Right lobe of liver (tissue), 6 donors: Measurements from ENCODE around the gene C2orf49. TPM values are rescaled to one million over a fixed set of nuclear protein-coding genes. Genes with fewer than 3 reads are reported as not detected.

Experiments used
- ATAC-seq, 4 donors: fragments of 200-7000 bp; cut with Tn5 transposase; one replicate each; pipeline ENCODE4 v1.9.1; 2020; ENCODE audit warnings: mild to moderate bottlenecking in 4 of 4, moderate library complexity in 4 of 4
- DNase-seq, 3 donors: peaks; one replicate each; pipeline ENCODE4 v3.0.0-alpha.2; 2020
- H3K27ac ChIP-seq, 3 donors: fragments of 200-600 bp; one replicate each; pipeline ENCODE4 v1.8.0; 2022
- H3K27me3 ChIP-seq, 2 donors: fragments of 200-600 bp; one replicate each; pipeline ENCODE4 v1.8.0; 2022
- H3K36me3 ChIP-seq, 4 donors: fragments of 200-600 bp; sonication (generic) in 1 of 4; one replicate each; pipeline versions ENCODE4 v1.5.1 to v1.8.0; 2017 to 2022; ENCODE audit warnings: control low read depth in 1 of 4
- H3K4me1 ChIP-seq, 4 donors: fragments of 200-600 bp; sonication (generic) in 1 of 4; one replicate each; pipeline versions ENCODE4 v1.5.1 to v1.8.0; 2017 to 2022; ENCODE audit warnings: control low read depth in 1 of 4
- H3K4me3 ChIP-seq, 3 donors: fragments of 200-600 bp; one replicate each; pipeline ENCODE4 v1.8.0; 2022
- H3K9me3 ChIP-seq, 4 donors: fragments of 200-600 bp; sonication (generic) in 1 of 4; one replicate each; pipeline versions ENCODE4 v1.5.1 to v1.8.0; 2017 to 2022; ENCODE audit warnings: control low read depth in 1 of 4
- POLR2A ChIP-seq: fragments of 450-650 bp; IDR thresholded peaks from one replicate; pipeline ENCODE4 v1.6.1; 2017; ENCODE audit warnings: antibody characterized with exemption, mild to moderate bottlenecking
- WGBS: methylation state at CpG from one replicate; pipeline ENCODE4 v1.1.6; 2018; ENCODE audit warnings: low coverage, low lambda C conversion rate; ENCODE audit not compliant: insufficient coverage; ENCODE audit errors: missing lambda C conversion rate; 5-methylcytosine and 5-hydroxymethylcytosine counted together
- intact Hi-C, 2 donors: fragments of 100-400 bp; cut with DNase I; formaldehyde crosslinking; loops; one replicate each; pipeline versions ENCODE4 v1.11.2 to v1.14.1; 2022
- total RNA-seq, 6 experiments: library from RNA; depleted of rRNA in 2 of 6; stranded (reverse); fragments of >200 nt in 2 of 6; fragmentation: NEBNext Ultra II Directional in 3 of 6; extraction: Animal tissue kit (Norgen Biotek cat#: 25700) in 3 of 6; gene quantifications; one replicate each; pipeline versions ENCODE4 v1.1.0 to v1.2.4, GENCODE V29; 2016 to 2023
- TF ChIP-seq, protein P1 (sequence below), 4 donors: fragments of 200-600 bp in 3 of 4; fragments of 450-650 bp in 1 of 4; IDR thresholded peaks; one replicate each; pipeline versions ENCODE4 v1.5.1 to v1.8.0; 2016 to 2022; ENCODE audit warnings: antibody characterized with exemption in 4 of 4, mild to moderate bottlenecking in 2 of 4
- donor health status: DM: no; HTN: yes; CAD: no.
- donor health status: DM: no; HTN: no; CAD: no.
- donor health status: DM: no; HTN: no; CAD: no.
- donor health status: DM: no; HTN: yes; CAD: no.
- donor health status: DM: no; HTN: yes; CAD: no.

The C2orf49 gene
- total RNA-seq, 6 experiments from 2014 or later: 3.9 to 7.4 (median 6.4) TPM

- 69% methylated on average over 6 of the region's 11 CpGs for WGBS
- Histone ChIP-seq H3K27ac (peak overlapping the region in 1 of 3 donors; percentile 15), H3K27me3 (no peaks in the 10 kb centered on the region), H3K9me3 (no peaks in the 10 kb centered on the region), H3K4me3 (no peak overlapping the region), H3K36me3 (peaks cover 0 to 3% (median 0%) of the 10 kb centered on the region in 4 donors), H3K4me1 (peaks cover 0 to 6% (median 0%) of the 10 kb centered on the region in 4 donors)
- ATAC-seq: no peak
- TF ChIP-seq, protein P1, sequence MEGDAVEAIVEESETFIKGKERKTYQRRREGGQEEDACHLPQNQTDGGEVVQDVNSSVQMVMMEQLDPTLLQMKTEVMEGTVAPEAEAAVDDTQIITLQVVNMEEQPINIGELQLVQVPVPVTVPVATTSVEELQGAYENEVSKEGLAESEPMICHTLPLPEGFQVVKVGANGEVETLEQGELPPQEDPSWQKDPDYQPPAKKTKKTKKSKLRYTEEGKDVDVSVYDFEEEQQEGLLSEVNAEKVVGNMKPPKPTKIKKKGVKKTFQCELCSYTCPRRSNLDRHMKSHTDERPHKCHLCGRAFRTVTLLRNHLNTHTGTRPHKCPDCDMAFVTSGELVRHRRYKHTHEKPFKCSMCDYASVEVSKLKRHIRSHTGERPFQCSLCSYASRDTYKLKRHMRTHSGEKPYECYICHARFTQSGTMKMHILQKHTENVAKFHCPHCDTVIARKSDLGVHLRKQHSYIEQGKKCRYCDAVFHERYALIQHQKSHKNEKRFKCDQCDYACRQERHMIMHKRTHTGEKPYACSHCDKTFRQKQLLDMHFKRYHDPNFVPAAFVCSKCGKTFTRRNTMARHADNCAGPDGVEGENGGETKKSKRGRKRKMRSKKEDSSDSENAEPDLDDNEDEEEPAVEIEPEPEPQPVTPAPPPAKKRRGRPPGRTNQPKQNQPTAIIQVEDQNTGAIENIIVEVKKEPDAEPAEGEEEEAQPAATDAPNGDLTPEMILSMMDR (IDR thresholded peaks at IDR 0.05): no peak
- no peak for TF ChIP-seq POLR2A
- intact Hi-C loops: no loop called here
- no peak for DNase-seq
Measured at GRCh38 chr2:105376010-105376409, 38.7 kb downstream of the C2orf49 start.

GRCh38 chr2:105376789-105377240 lies 39.5 kb downstream of the C2orf49 start:
- TF ChIP-seq, protein P1 (IDR thresholded peaks at IDR 0.05): no peak
- no peak for TF ChIP-seq POLR2A
- intact Hi-C loops: no loop called here
- Histone ChIP-seq H3K9me3 (no peaks in the 10 kb centered on the region), H3K4me1 (peaks cover 0 to 6% (median 0%) of the 10 kb centered on the region in 4 donors), H3K36me3 (peaks cover 0 to 3% (median 0%) of the 10 kb centered on the region in 4 donors), H3K4me3 (no peak overlapping the region), H3K27ac (no peak overlapping the region), H3K27me3 (no peaks in the 10 kb centered on the region)
- DNase-seq (no peak), ATAC-seq (no peak)
- WGBS: 86% methylated on average over 5 of the region's 5 CpGs

DNA sequence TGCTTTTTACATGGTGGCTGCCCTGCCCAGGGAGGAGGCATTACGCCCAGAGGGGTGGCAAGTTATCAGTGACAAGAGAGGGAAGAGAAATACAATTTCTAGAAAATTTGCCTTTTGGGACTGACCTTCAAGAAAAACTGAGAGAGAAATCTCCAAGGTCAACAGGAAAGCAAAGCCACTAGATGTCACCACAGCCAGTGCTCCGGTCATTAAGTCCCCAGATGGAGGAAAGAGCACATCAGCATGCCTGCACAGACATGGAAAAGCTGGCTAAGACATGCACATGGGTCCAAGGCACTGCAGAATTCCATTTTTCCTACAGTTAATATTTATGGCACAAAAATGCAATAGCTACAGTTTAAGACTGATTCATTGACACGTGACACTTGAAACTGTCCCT lies 40.5 kb downstream of the C2orf49 start:
- WGBS: 84% methylated on average over 2 of the region's 3 CpGs
- Histone ChIP-seq H3K27me3 (no peaks in the 10 kb centered on the region), H3K27ac (no peak overlapping the region), H3K36me3 (peaks cover 0 to 3% (median 0%) of the 10 kb centered on the region in 4 donors), H3K9me3 (no peaks in the 10 kb centered on the region), H3K4me1 (peaks cover 0 to 6% (median 0%) of the 10 kb centered on the region in 4 donors), H3K4me3 (no peak overlapping the region)
- DNase-seq (no peak), ATAC-seq (peak; percentile 48 to 68 (median 58))
- TF ChIP-seq, protein P1 (IDR thresholded peaks at IDR 0.05): peak in 3 of 4 donors; percentile 28 to 41 (median 36)
- TF ChIP-seq POLR2A: no peak
- intact Hi-C loops: no loop called here

GRCh38 chr2:105378276-105378840 lies 41.0 kb downstream of the C2orf49 start:
- ATAC-seq: no peak
- TF ChIP-seq, protein P1 (IDR thresholded peaks at IDR 0.05): no peak
- no peak for TF ChIP-seq POLR2A
- peaks cover 0 to under 1% (median 0%) of the 10 kb centered on the region in 4 donors for H3K4me1 ChIP-seq

More at GRCh38 chr2:105378276-105378840, 41.0 kb downstream of the C2orf49 start:
- H3K9me3 ChIP-seq: no peaks in the 10 kb centered on the region
- H3K4me3 ChIP-seq: no peak overlapping the region
- DNase-seq: no peak
- WGBS: 84% methylated on average over 6 of the region's 12 CpGs
- no peaks in the 10 kb centered on the region for H3K27me3 ChIP-seq
- H3K36me3 ChIP-seq: peaks cover 0 to 6% (median 0%) of the 10 kb centered on the region in 4 donors
- no peak overlapping the region for H3K27ac ChIP-seq
- intact Hi-C loops: no loop called here
